Measurements from ENCODE around the gene SPRR4. TPM values are rescaled to one million over a fixed set of nuclear protein-coding genes. Genes with fewer than 3 reads are reported as not detected.
"Not testable (repeated sequence)": the region's sequence is repeated elsewhere in the genome, so short reads cannot be mapped to it uniquely, and the experiment has no call there.

Gene SPRR4
- total RNA-seq, 1 donor from 2014 or later: not detected

GRCh38 chr1:152965853-152966252 is 4.6 kb upstream of the SPRR4 start:
- no peak for DNase-seq (ENCODE audit: low read depth, low spot score)

- no peak for DNase-seq (ENCODE audit: low read depth, low spot score)
These were observed 3.2 kb upstream of the SPRR4 start for GRCh38 chr1:152967201-152967600.

- DNase-seq (ENCODE audit: low read depth, low spot score): no peak
These were observed 2.2 kb upstream of the SPRR4 start for GRCh38 chr1:152968248-152968647.

GRCh38 chr1:152969036-152969435 is 1.4 kb upstream of the SPRR4 start:
- DNase-seq (ENCODE audit: low read depth, low spot score): no peak

- no peak for DNase-seq (ENCODE audit: low read depth, low spot score)
These were observed 1.9 kb downstream of the SPRR4 start for GRCh38 chr1:152972196-152972886.

GRCh38 chr1:152976688-152977087 is 6.2 kb downstream of the SPRR4 start:
- no peak for DNase-seq (ENCODE audit: low read depth, low spot score)

GRCh38 chr1:152977614-152978013 is 7.2 kb downstream of the SPRR4 start:
- DNase-seq (ENCODE audit: low read depth, low spot score): no peak

- DNase-seq (ENCODE audit: low read depth, low spot score): no peak
These were observed 10.2 kb downstream of the SPRR4 start for GRCh38 chr1:152980676-152981075.

GRCh38 chr1:152981146-152981871 is 10.9 kb downstream of the SPRR4 start:
- DNase-seq (ENCODE audit: low read depth, low spot score): no peak

- no peak for DNase-seq (ENCODE audit: low read depth, low spot score)
These were observed 11.6 kb downstream of the SPRR4 start for GRCh38 chr1:152982076-152982475.

- no peak for DNase-seq (ENCODE audit: low read depth, low spot score)
These were observed 12.8 kb downstream of the SPRR4 start for GRCh38 chr1:152983234-152983633.

GRCh38 chr1:152983743-152984142 is 13.3 kb downstream of the SPRR4 start, which contains the start of gene SPRR1A:
SPRR1A (plus strand) TSS chr1:152984081; CDS start chr1:152985231, 1,150 bp downstream.
- DNase-seq (ENCODE audit: low read depth, low spot score): no peak

GRCh38 chr1:152986578-152986977 is 16.1 kb downstream of the SPRR4 start:
- DNase-seq (ENCODE audit: low read depth, low spot score): no peak

GRCh38 chr1:152993186-152993585 is 22.7 kb downstream of the SPRR4 start:
- no peak for DNase-seq (ENCODE audit: low read depth, low spot score)

GRCh38 chr1:152995842-152996241 is 25.4 kb downstream of the SPRR4 start:
- no peak for DNase-seq (ENCODE audit: low read depth, low spot score)

GRCh38 chr1:152996633-152997400 is 26.4 kb downstream of the SPRR4 start:
- no peak for DNase-seq (ENCODE audit: low read depth, low spot score)

- DNase-seq (ENCODE audit: low read depth, low spot score): no peak
These were observed 27.5 kb downstream of the SPRR4 start for GRCh38 chr1:152997901-152998300.

GRCh38 chr1:152998476-152998875 is 28.0 kb downstream of the SPRR4 start:
- DNase-seq (ENCODE audit: low read depth, low spot score): no peak

- DNase-seq (ENCODE audit: low read depth, low spot score): no peak
These were observed 29.4 kb downstream of the SPRR4 start for GRCh38 chr1:152999818-153000217.

- no peak for DNase-seq (ENCODE audit: low read depth, low spot score)
These were observed 29.8 kb downstream of the SPRR4 start for GRCh38 chr1:153000294-153000693.

- no peak for DNase-seq (ENCODE audit: low read depth, low spot score)
These were observed 30.9 kb downstream of the SPRR4 start, which contains the start of gene SPRR3 for GRCh38 chr1:153001382-153001781. SPRR3 (plus strand) TSS chr1:153001749; CDS start chr1:153003021, 1,272 bp downstream.

GRCh38 chr1:153011235-153011758 is 40.8 kb downstream of the SPRR4 start:
- DNase-seq (ENCODE audit: low read depth, low spot score): not testable (repeated sequence)
